Activated CD4-positive, alpha-beta memory T cell treated with anti-CD3 and anti-CD28 coated beads, Interleukin-2, amount 10 ng/mL, durations not matched to agents 7 days and 5 days (primary cell): ENCODE data around the gene ZDHHC6. TPM values are rescaled to one million over a fixed set of nuclear protein-coding genes. Genes with fewer than 3 reads are reported as not detected.
"Not testable (repeated sequence)": the region's sequence is repeated elsewhere in the genome, so short reads cannot be mapped to it uniquely, and the experiment has no call there.

Experiments
- CTCF ChIA-PET: fragments of 350-600 bp; sonication (Branson Sonifier 250); formaldehyde crosslinking; loops from one replicate; lab custom pipeline; 2021; ENCODE audit warnings: antibody characterized with exemption, inconsistent platforms; lab: Charles Lee
- POLR2A ChIA-PET: fragments of 350-600 bp; sonication (Branson Sonifier 250); formaldehyde crosslinking; loops from one replicate; lab custom pipeline; 2021; ENCODE audit warnings: antibody characterized with exemption; lab: Charles Lee
- DNase-seq: peaks from one replicate; pipeline ENCODE4 v3.0.0-alpha.2; 2020
- H3K27ac Mint-ChIP-seq: one replicate; pipeline ENCODE4 v1.8.0; 2021; ENCODE audit warnings: mild to moderate bottlenecking, mixed read lengths
- H3K27me3 Mint-ChIP-seq: one replicate; pipeline ENCODE4 v1.8.0; 2021; ENCODE audit warnings: mixed read lengths
- H3K36me3 Mint-ChIP-seq: one replicate; pipeline ENCODE4 v1.8.0; 2021; ENCODE audit warnings: low read depth, mixed read lengths
- H3K4me1 Mint-ChIP-seq: one replicate; pipeline ENCODE4 v1.8.0; 2021; ENCODE audit warnings: mixed read lengths
- H3K4me3 Mint-ChIP-seq: one replicate; pipeline ENCODE4 v1.8.0; 2021; ENCODE audit warnings: mild to moderate bottlenecking, mixed read lengths
- H3K9me3 Mint-ChIP-seq: one replicate; pipeline ENCODE4 v1.8.0; 2021; ENCODE audit warnings: mixed read lengths
- total RNA-seq, 2 experiments: library from RNA; stranded (reverse); gene quantifications; one replicate each; pipeline ENCODE4 v1.2.3, GENCODE V29; 2021

The ZDHHC6 gene
- total RNA-seq, 2 experiments from 2014 or later, result 46.3 to 47.0 TPM

- Mint-ChIP-seq H3K27ac (no peak overlapping the region), H3K4me1 (peaks cover 6% of the 10 kb centered on the region), H3K4me3 (no peak overlapping the region), H3K27me3 (no peaks in the 10 kb centered on the region), H3K9me3 (no peaks in the 10 kb centered on the region), H3K36me3 (peaks cover 47% of the 10 kb centered on the region)
- ChIA-PET POLR2A (interaction anchor here (0.8 kb wide), 1 partner anchor 18 kb away, joined by 3 read pairs; the partner anchor contains the start of genes VTI1A and ZDHHC6), CTCF (no interaction called here)
- no peak for DNase-seq
Measured at GRCh38 chr10:112465299-112465883, 18.7 kb upstream of the ZDHHC6 start.

- peaks cover 49% of the 10 kb centered on the region for H3K36me3 Mint-ChIP-seq
- H3K27me3 Mint-ChIP-seq, H3K9me3 Mint-ChIP-seq, H3K27ac Mint-ChIP-seq, H3K4me3 Mint-ChIP-seq, DNase-seq, H3K4me1 Mint-ChIP-seq: not testable (repeated sequence)
- POLR2A ChIA-PET, result interaction anchor here (1.0 to 1.1 kb wide), 2 partner anchors 10 to 17 kb away, joined by 3 to 4 read pairs; partner anchors contain the start of genes VTI1A and ZDHHC6
- CTCF ChIA-PET, result interaction anchor here (1.3 to 2.0 kb wide), 2 partner anchors 8 to 11 kb away, joined by 3 to 9 read pairs; no protein-coding TSS in a partner anchor
Measured at GRCh38 chr10:112464074-112464473, 17.4 kb upstream of the ZDHHC6 start.

GRCh38 chr10:112461029-112461887 is 14.5 kb upstream of the ZDHHC6 start:
- peaks cover 7% of the 10 kb centered on the region for H3K4me1 Mint-ChIP-seq
- POLR2A ChIA-PET, result no interaction called here
- peak overlapping the region; percentile 66 for H3K27ac Mint-ChIP-seq

GRCh38 chr10:112460366-112460765 is 13.7 kb upstream of the ZDHHC6 start:
- no peak overlapping the region for H3K4me3 Mint-ChIP-seq
- ChIA-PET POLR2A (interaction anchor here (2.0 to 2.2 kb wide), 2 partner anchors 14 to 86 kb away, joined by 4 to 7 read pairs; partner anchors contain the start of genes VTI1A and ZDHHC6), CTCF (interaction anchor here (0.9 to 3.5 kb wide), 3 partner anchors 11 to 26 kb away, joined by 3 to 21 read pairs (median 4); partner anchors contain the start of genes VTI1A and ZDHHC6)
- no peak overlapping the region for H3K27ac Mint-ChIP-seq
- peaks cover 36% of the 10 kb centered on the region for H3K36me3 Mint-ChIP-seq
- H3K9me3 Mint-ChIP-seq, result no peaks in the 10 kb centered on the region
- H3K4me1 Mint-ChIP-seq, result peaks cover 12% of the 10 kb centered on the region
- H3K27me3 Mint-ChIP-seq, result no peaks in the 10 kb centered on the region
- no peak for DNase-seq

More at GRCh38 chr10:112461029-112461887, 14.5 kb upstream of the ZDHHC6 start:
- CTCF ChIA-PET, result interaction anchor here (0.9 to 3.5 kb wide), 2 partner anchors 10 to 27 kb away, joined by 3 to 21 read pairs; no protein-coding TSS in a partner anchor
- Mint-ChIP-seq H3K4me3 (no peak overlapping the region), H3K27me3 (no peaks in the 10 kb centered on the region), H3K9me3 (no peaks in the 10 kb centered on the region), H3K36me3 (peaks cover 43% of the 10 kb centered on the region)
- DNase-seq, result peak; percentile 31

GRCh38 chr10:112456533-112456932 is 9.8 kb upstream of the ZDHHC6 start:
- Mint-ChIP-seq H3K9me3 (no peaks in the 10 kb centered on the region), H3K4me3 (no peak overlapping the region), H3K4me1 (peaks cover 10% of the 10 kb centered on the region), H3K36me3 (peaks cover 11% of the 10 kb centered on the region), H3K27me3 (no peaks in the 10 kb centered on the region), H3K27ac (no peak overlapping the region)
- POLR2A ChIA-PET, result interaction anchor here (2.1 kb wide), 1 partner anchor 10 kb away, joined by 10 read pairs; the partner anchor contains the start of genes VTI1A and ZDHHC6
- DNase-seq, result no peak
- CTCF ChIA-PET, result interaction anchor here (1.1 to 1.9 kb wide), 4 partner anchors 8 to 21 kb away, joined by 3 to 13 read pairs (median 4); partner anchors contain the start of genes VTI1A and ZDHHC6

- Mint-ChIP-seq H3K4me1 (peaks cover 9% of the 10 kb centered on the region), H3K4me3 (no peak overlapping the region), H3K27ac (no peak overlapping the region), H3K27me3 (no peaks in the 10 kb centered on the region), H3K9me3 (no peaks in the 10 kb centered on the region), H3K36me3 (peaks cover 6% of the 10 kb centered on the region)
- no peak for DNase-seq
- POLR2A ChIA-PET, result interaction anchor here (2.1 kb wide), 1 partner anchor 8 kb away, joined by 10 read pairs; the partner anchor contains the start of genes VTI1A and ZDHHC6
- CTCF ChIA-PET, result interaction anchor here (0.6 to 1.9 kb wide), 3 partner anchors 9 to 296 kb away, joined by 3 to 13 read pairs (median 3); no protein-coding TSS in a partner anchor
Measured at GRCh38 chr10:112454910-112455779, 8.4 kb upstream of the ZDHHC6 start.

GRCh38 chr10:112448888-112449287 is 2.2 kb upstream of the ZDHHC6 start:
- H3K4me3 Mint-ChIP-seq, result peak overlapping the region; percentile 87
- H3K9me3 Mint-ChIP-seq, result no peaks in the 10 kb centered on the region
- POLR2A ChIA-PET, result no interaction called here
- CTCF ChIA-PET, result interaction anchor here (1.5 kb wide), 1 partner anchor 23 kb away, joined by 6 read pairs; no protein-coding TSS in a partner anchor
- DNase-seq, result no peak
- H3K4me1 Mint-ChIP-seq, result peaks cover 41% of the 10 kb centered on the region
- peaks cover 32% of the 10 kb centered on the region for H3K36me3 Mint-ChIP-seq
- peak overlapping the region; percentile 18 for H3K27ac Mint-ChIP-seq
- no peaks in the 10 kb centered on the region for H3K27me3 Mint-ChIP-seq

GRCh38 chr10:112447620-112447928 is 860 bp upstream of the ZDHHC6 start:
- peak overlapping the region; percentile 86 for H3K27ac Mint-ChIP-seq
- CTCF ChIA-PET, result interaction anchor here (0.8 to 1.5 kb wide), 7 partner anchors 9 to 307 kb away, joined by 3 to 7 read pairs (median 4); no protein-coding TSS in a partner anchor
- H3K4me3 Mint-ChIP-seq, result peak overlapping the region; percentile 87
- no peak for DNase-seq
- no peaks in the 10 kb centered on the region for H3K9me3 Mint-ChIP-seq
- POLR2A ChIA-PET, result interaction anchor here (0.7 to 3.3 kb wide), 22 partner anchors 9 to 1529 kb away, joined by 3 to 53 read pairs (median 4); partner anchors contain the start of genes ACSL5, BBIP1, CASP7 and SHOC2
- H3K27me3 Mint-ChIP-seq, result no peaks in the 10 kb centered on the region
- peaks cover 51% of the 10 kb centered on the region for H3K4me1 Mint-ChIP-seq
- H3K36me3 Mint-ChIP-seq, result peaks cover 33% of the 10 kb centered on the region

GRCh38 chr10:112446055-112446854 is 459 bp downstream of the ZDHHC6 start:
- peaks cover 44% of the 10 kb centered on the region for H3K36me3 Mint-ChIP-seq
- no peaks in the 10 kb centered on the region for H3K9me3 Mint-ChIP-seq
- H3K27ac Mint-ChIP-seq, result peak overlapping the region; percentile 86
- H3K4me3 Mint-ChIP-seq, result peak overlapping the region; percentile 87
- H3K27me3 Mint-ChIP-seq, result no peaks in the 10 kb centered on the region
- DNase-seq, result peak; percentile 17
- ChIA-PET CTCF (interaction anchor here (0.8 to 1.5 kb wide), 8 partner anchors 10 to 305 kb away, joined by 3 to 7 read pairs (median 4); no protein-coding TSS in a partner anchor), POLR2A (interaction anchor here (0.9 to 3.3 kb wide), 18 partner anchors 9 to 1528 kb away, joined by 3 to 53 read pairs (median 6); partner anchors contain the start of genes ACSL5, BBIP1, CASP7 and GPAM)
- H3K4me1 Mint-ChIP-seq, result peaks cover 58% of the 10 kb centered on the region

GRCh38 chr10:112442063-112442462 is 4.7 kb downstream of the ZDHHC6 start:
- no peak for DNase-seq
- no peak overlapping the region for H3K4me3 Mint-ChIP-seq
- ChIA-PET POLR2A (interaction anchor here (0.9 kb wide), 1 partner anchor 67 kb away, joined by 4 read pairs; no protein-coding TSS in a partner anchor), CTCF (interaction anchor here (2.4 kb wide), 1 partner anchor 29 kb away, joined by 7 read pairs; no protein-coding TSS in a partner anchor)
- no peaks in the 10 kb centered on the region for H3K27me3 Mint-ChIP-seq
- H3K36me3 Mint-ChIP-seq, result peaks cover 49% of the 10 kb centered on the region
- no peaks in the 10 kb centered on the region for H3K9me3 Mint-ChIP-seq
- peak overlapping the region; percentile 27 for H3K27ac Mint-ChIP-seq
- peaks cover 40% of the 10 kb centered on the region for H3K4me1 Mint-ChIP-seq

GRCh38 chr10:112441520-112441919 is 5.2 kb downstream of the ZDHHC6 start:
- Mint-ChIP-seq H3K36me3 (peaks cover 49% of the 10 kb centered on the region), H3K9me3 (no peaks in the 10 kb centered on the region), H3K4me3 (no peak overlapping the region), H3K27me3 (no peaks in the 10 kb centered on the region), H3K27ac (no peak overlapping the region), H3K4me1 (peaks cover 40% of the 10 kb centered on the region)
- CTCF ChIA-PET, result interaction anchor here (1.0 to 2.4 kb wide), 3 partner anchors 12 to 944 kb away, joined by 3 to 7 read pairs (median 3); no protein-coding TSS in a partner anchor
- DNase-seq, result no peak
- POLR2A ChIA-PET, result no interaction called here
